ENCODE data around the gene BEST2. TPM values are rescaled to one million over a fixed set of nuclear protein-coding genes. Genes with fewer than 3 reads are reported as not detected.

Gene BEST2
- total and polyA plus RNA-seq, 2 of the 4 experiments (the other 2 are of a cell fraction) = not detected

DNA sequence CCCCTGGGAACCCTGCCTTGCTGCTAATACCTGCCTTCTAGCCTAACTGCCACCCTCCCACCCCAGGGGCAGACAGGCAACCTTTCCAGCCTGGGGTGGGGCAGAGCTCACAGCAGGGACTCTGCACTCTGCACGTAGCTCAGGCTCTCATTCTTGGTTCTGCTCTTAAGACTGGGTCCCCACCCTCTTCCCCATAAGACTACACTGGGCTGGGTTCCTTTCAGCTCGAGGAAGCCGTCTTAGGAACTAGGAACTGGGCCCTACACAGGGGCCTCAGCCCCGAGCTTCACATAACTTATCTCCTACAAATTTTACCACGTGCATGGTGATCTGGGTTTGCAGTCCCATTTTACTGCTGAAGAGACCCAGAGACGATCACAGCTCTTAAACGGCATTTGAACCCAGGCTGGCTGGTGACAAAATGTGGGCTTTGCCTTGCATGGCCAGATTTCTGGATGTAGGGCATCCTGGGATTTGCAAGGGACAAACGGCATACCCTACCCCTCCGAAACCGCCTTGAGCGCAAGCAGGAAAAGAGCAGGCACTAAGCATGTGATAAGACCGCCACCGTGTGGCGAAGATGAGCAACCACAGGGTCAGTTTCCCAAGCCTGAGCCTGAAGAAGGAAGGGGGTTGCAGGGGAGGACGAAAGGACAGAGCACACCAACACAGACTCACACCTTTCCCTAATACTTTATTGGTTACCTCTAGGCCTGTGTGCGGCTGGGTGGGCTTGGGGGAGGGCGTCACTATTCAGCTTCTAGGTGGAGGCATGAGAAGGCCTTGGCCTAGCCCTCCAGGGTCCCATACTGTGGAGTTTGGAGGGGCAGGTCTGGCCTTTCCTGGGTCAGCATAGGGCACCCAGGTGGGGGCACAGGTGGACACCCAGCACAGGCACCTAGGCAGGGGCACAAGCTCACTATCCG is 44.8 kb downstream of the BEST2 start (continued):
- TF ChIP-seq, protein P1, sequence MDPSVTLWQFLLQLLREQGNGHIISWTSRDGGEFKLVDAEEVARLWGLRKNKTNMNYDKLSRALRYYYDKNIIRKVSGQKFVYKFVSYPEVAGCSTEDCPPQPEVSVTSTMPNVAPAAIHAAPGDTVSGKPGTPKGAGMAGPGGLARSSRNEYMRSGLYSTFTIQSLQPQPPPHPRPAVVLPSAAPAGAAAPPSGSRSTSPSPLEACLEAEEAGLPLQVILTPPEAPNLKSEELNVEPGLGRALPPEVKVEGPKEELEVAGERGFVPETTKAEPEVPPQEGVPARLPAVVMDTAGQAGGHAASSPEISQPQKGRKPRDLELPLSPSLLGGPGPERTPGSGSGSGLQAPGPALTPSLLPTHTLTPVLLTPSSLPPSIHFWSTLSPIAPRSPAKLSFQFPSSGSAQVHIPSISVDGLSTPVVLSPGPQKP (IDR thresholded peaks at IDR 0.05; ENCODE audit: borderline replicate concordance, low read depth, low read length) = no peak
- TF ChIP-seq POLR2A (IDR thresholded peaks at IDR 0.05; ENCODE audit: low read depth, low read length) = peak; percentile 76; the same call in 1 of the 2 replicates
- no peak for TF ChIP-seq CEBPB (IDR thresholded peaks at IDR 0.05; ENCODE audit: low read depth, low read length)
- TF ChIP-seq BHLHE40 (IDR thresholded peaks at IDR 0.05; ENCODE audit: low read depth, low read length) = no peak
